Smooth muscle cell of the brain vasculature (primary cell): ENCODE measurements around the gene VAMP5.
"Not testable (repeated sequence)": the region's sequence is repeated elsewhere in the genome, so short reads cannot be mapped to it uniquely, and the experiment has no call there.

Experiments
- DNase-seq: peaks from one replicate; pipeline ENCODE4 v3.0.0-alpha.2; 2012; ENCODE audit warnings: low read depth, low spot score

Gene VAMP5

GRCh38 chr2:85601771-85602475 is 17.7 kb downstream of the VAMP5 start:
- DNase-seq = no peak

GRCh38 chr2:85602476-85603234 is 18.4 kb downstream of the VAMP5 start, which contains the start of gene TMEM150A:
Gene TMEM150A, minus strand, starts transcription at chr2:85602698. Its CDS starts 750 bp downstream, at chr2:85601948.
- DNase-seq = no peak

GRCh38 chr2:85604133-85604444 is 19.9 kb downstream of the VAMP5 start:
- not testable (repeated sequence) for DNase-seq

DNA sequence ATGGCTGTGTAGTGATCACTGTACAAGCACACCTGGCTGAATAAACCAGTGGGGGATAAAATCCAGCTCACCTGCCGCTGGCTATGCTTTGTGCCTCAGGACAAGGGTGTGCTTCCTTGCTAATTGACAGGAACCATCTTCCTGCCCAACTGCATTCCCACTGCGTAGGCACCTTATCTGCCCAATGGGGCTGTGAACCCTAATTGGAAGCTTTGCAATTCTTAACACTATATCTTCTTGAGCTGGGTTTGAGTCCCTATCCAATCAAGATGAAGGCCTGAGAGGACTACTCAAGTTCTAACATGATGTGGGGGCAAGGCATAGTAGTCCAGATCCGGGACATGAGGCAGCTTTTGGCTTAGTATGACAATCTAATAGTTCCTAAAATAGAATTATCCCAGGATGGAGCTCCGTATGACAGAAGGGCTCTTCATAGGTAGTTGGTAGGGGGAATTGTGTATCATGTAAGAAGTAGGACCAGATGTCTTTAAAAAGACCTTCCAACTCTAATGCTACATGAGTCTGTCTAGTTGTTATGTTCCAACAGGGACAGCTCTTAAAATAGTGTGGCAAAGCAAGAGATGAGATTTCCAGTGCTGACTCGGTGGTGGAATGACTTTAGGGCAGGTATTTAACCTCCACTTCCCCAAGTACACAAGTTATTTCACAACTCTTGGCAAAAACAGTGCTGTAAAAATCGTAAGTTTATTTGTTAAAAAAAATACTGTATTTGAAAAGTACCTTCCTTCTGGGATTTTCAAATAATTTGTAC is 20.5 kb downstream of the VAMP5 start:
- DNase-seq = no peak

- no peak for DNase-seq
Observed at GRCh38 chr2:85605406-85606115, 21.3 kb downstream of the VAMP5 start.

GRCh38 chr2:85606116-85606455 is 21.9 kb downstream of the VAMP5 start:
- no peak for DNase-seq

DNA sequence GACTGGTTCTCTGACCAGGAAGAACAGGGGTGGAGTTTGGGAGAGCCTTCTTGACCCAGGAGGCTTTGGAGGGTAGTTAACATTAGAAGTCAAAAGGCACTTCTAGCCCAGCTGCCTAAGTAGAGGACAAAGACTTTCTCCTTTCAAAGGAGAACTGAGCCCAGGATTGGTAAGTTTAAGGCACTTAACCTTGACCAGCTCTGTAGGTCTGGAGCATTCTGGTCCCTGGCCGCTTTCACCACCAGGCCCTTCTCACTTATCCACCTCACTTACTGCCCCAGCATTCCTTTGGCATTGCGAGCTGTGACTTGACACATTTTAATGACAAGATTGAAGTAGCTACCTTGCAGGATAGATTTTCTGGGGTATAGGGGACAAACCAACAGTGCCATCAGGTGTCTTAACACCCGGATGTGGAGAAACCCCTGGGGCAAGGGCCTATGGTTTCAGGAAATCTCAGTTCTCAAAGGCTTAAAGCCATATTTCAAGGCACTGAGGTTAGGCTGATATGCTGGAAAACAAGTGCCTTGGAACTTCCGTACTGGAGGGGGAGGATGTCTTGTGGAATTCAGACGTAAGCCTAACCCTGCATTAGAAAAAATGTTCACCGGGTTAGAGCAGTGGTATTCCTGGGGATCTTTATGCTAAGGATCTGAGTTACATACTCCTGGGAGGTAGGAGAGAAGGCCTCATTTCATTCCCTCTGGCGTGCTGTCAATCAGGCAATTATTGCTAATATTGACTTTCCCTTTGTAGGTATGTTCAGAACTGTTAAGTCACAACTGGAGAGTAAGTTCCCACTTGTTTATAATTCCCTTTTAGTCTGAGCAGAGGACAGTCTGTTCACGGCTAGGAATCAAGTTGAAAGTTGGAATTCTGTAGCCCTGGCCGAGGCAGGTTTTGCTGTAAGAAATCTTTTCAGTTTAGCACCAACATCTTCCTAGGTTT is 23.3 kb downstream of the VAMP5 start:
- no peak for DNase-seq

GRCh38 chr2:85611217-85611704 is 27.0 kb downstream of the VAMP5 start:
- DNase-seq = no peak

DNA sequence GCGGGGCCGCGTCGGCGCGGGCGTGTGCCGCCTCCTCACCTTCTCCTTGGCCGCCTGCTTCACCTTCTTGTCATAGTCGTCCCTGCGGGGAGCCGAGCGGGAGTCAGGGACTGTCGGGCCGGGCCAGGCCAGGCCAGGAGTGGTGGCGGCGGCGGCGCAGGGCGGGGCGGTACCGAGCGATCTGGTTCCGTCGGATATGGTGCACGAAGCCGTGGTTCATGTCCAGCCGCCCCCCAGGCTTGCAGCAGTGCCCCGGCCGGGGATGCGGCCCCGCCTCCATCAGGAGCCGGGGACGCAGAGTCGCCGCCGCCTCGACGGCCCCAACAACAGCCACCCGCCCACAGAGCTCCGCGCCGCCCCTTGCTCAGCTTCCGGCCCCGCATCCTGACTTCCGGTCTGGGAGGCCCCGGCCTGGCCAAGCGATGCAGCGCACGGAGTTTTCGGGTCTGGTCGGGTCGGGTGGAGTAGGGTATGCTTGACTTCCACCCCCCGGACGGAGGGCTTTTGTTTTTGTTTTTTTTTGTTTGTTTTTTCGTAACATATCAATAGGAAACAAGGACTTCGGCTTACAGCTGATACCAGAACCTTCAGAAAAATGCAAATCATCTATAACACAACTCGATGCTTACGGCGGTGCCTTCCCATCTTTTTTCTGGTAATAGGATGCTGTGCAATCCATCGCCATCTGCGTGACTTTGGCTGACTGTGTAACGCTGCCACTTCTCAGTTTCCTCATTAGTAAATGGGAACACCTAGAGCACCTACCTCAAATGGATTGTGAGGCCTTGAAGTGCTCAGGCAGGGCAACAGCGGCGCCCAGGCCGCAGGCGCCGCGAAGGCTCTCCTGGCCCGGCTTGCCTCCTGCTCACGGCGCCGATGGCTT is 27.7 kb downstream of the VAMP5 start, which contains the start of gene C2orf68:
C2orf68 (minus strand) TSS at position 362 of the 883 bp plus-strand sequence; CDS start at position 280, 82 bp downstream.
- DNase-seq = no peak

DNA sequence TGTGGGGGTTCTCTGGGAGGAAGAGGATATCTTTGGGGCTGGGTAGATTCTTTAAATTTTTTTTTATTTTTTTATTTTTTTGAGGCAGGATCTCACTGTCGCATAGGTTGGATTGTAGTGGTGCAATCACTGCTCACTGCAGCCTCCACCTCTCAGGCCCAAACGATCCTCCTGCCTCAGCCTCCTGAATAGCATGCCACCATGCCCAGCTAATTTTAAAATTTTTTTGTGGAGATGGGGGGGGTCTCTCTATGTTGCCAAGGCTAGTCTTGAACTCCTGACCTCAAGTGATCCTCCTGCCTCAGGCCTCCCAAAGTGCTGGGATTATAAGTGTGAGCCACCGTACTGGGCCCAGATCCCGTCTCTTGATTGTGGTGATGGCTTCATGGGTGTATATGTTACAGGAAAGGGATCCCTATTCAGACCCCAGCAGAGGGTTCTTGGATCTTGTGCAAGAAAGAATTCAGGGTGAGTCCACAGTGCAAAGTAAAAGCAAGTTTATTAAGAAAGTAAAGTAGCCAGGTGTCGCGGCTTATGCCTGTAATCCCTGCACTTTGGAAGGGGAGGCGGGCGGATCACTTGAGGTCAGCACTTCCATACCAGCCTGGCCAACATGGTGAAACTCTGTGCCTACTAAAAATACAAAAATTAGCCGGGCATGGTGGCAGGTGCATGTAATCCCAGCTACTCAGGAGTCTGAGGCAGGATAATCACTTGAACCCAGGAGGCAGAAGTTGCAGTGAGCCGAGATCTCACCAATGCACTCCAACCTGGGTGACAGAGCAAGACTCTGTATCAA is 29.7 kb downstream of the VAMP5 start:
- no peak for DNase-seq

GRCh38 chr2:85614757-85615156 is 30.5 kb downstream of the VAMP5 start:
- not testable (repeated sequence) for DNase-seq

DNA sequence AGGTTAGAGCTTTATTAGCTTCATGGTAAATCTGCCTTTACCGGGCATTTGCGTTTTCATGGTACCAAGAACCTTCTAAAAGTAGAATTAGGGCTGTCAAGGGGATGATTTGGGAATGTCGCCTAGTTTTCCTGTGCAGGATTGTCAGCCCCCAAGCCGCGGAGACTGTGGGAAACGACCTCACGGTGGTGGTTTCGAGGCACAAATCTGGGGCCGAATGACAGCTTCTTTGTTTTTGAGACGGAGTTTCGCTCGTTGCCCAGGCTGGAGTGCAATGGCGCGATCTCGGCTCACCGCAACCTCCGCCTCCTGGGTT is 31.1 kb downstream of the VAMP5 start:
- DNase-seq = no peak

DNA sequence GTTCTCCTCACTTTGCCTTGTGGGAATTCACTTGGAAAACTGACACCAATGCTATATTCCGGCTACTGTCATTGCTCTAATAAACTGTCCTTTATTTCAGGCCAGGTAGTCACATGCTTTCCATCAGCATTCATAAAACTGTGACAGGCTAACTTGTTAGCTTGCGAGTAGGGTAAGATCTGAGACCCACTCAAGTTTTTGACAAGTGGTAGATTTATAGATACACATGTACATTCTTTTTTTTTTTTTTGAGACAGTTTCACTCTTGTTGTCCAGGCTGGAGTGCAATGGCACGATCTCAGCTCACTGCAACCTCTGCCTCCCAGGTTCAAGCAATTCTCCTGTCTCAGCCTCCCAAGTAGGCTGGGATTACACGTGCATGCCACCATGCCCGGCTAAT is 33.5 kb downstream of the VAMP5 start:
- not testable (repeated sequence) for DNase-seq

DNA sequence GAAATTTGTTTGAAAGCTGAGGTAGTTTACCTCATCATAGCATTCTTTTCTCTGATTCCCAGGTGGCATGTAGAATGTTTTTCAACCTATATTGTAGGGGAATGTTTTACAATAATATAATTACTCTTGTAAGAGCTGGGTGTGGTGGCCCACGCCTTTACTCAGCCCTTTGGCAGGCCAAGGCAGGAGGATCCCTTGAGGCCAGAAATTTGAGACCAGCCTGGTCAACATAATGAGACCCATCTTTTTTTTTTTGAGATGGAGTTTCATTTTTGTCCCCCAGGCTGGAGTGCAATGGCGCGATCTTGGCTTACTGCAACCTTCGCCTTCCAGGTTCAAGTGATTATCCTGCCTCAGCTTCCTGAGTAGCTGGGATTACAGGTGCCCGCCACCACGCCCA is 35.4 kb downstream of the VAMP5 start:
- DNase-seq = no peak

GRCh38 chr2:85621338-85621737 is 37.1 kb downstream of the VAMP5 start:
- DNase-seq = no peak

DNA sequence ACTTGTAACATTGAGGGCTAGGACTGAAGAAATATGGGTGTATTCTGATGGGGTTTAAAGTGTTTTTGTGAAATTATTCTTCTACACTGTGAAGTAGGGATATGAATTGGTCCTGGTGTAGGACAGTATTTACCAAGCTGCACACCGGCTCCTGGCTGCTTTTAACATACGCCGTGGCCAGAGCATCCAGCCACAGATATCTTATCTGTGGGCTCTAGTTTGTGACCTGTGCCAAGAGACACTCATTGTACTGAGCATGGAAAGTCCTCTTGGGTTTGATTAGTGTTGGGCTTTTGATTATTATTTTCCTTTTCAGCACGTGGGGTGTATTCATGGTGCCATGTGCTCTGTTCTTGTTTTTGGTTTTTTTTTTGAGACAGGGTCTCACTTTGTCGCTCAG is 39.8 kb downstream of the VAMP5 start:
- no peak for DNase-seq

DNA sequence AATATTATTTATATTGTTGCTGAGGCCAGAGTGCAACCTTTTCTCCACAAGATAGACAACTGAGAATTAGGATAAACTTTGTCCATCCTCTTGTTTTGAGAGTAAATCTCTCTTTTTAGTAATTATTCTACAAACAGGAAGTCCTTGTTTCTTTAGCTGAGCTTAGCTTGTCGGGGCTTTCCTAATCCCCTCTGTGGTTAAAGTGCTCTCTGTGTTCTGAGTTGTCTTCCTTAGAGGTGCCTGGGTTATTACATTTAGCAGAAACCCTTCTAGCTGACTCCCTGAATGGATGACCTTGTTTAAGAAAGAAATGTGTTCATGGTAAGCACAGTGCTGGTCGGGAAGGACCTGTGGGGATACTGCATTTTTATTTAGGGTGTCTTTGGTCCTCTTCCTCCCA is 44.4 kb downstream of the VAMP5 start:
- DNase-seq = no peak

DNA sequence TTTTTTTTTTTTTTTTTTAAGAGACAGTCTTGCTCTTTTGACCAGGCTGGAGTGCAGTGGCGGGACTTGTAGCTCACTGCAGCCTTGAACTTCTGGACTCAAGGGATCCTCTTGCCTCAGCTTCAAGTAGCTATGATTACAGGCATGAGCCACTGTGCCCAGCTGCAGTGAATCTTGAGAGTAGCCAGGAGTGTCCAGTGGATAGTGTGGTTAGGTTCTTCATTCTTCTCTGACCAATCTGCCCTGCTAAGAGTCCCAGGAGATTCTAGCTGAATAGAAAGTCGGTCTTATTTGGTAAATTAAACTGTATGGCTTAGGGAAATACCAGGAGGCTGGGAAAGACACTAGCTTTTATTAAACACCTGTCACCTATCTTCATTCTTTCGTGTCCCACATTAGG is 47.1 kb downstream of the VAMP5 start:
- DNase-seq = no peak

DNA sequence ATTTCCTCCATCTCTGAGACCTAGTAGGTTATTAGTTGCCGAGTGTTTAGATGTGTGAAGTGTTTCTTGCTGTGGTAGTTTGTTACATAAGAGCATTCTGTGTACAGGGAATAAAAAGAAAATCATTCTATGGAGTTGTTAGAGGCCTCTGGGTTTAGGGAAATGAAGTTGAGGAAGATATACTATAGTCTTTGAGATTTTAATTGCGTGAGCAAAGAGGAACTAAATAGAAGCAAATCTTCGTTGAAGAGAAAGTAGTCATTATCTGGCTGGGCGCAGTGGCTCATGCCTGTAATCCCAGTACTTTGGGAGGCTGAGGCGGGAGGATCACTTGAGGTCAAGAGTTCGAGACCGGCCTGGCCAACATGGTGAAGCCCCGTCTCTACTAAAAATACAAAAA is 50.8 kb downstream of the VAMP5 start:
- no peak for DNase-seq
